Endometrial microvascular endothelial cells (primary cell): ENCODE data around the gene ZNF593OS. TPM values are rescaled to one million over a fixed set of nuclear protein-coding genes. Genes with fewer than 3 reads are reported as not detected.

ENCODE experiments used
- in situ Hi-C: cut with HindIII; loops from 2 replicates; pipeline ENCODE4 v1.10.0; 2017; ENCODE audit warnings: low sequenced_read_pairs, low pct_unique_long_range_greater_than_20kb; ENCODE audit errors: inconsistent ontology term
- total RNA-seq: library from RNA; depleted of rRNA; stranded (reverse); fragments of >200 nt; gene quantifications from one replicate; pipeline ENCODE4 v1.2.3, GENCODE V29; 2015; ENCODE audit errors: inconsistent ontology term

The ZNF593OS gene
- total RNA-seq, 1 donor from 2014 or later = not detected

GRCh38 chr1:26162220-26162709 lies 9.4 kb downstream of the ZNF593OS start:
- in situ Hi-C loops = no loop called here

- in situ Hi-C loops = no loop called here
Measured at GRCh38 chr1:26161415-26162219, 10.0 kb downstream of the ZNF593OS start.

GRCh38 chr1:26160527-26161414 lies 10.9 kb downstream of the ZNF593OS start:
- in situ Hi-C loops = no loop called here

- in situ Hi-C loops = no loop called here
Measured at GRCh38 chr1:26159743-26160039, 11.9 kb downstream of the ZNF593OS start.

- in situ Hi-C loops = no loop called here
Measured at GRCh38 chr1:26158908-26159742, 12.5 kb downstream of the ZNF593OS start, which contains the start of gene FAM110D. TSS of gene FAM110D (plus strand) at chr1:26159079. CDS start at chr1:26161292, 2,213 bp downstream.

GRCh38 chr1:26158271-26158907 lies 13.2 kb downstream of the ZNF593OS start:
- in situ Hi-C loops = no loop called here

GRCh38 chr1:26156285-26157038 lies 15.2 kb downstream of the ZNF593OS start:
- in situ Hi-C loops = no loop called here

- in situ Hi-C loops = no loop called here
Measured at GRCh38 chr1:26155370-26156284, 16.0 kb downstream of the ZNF593OS start.

- in situ Hi-C loops = no loop called here
Measured at GRCh38 chr1:26154750-26155149, 16.9 kb downstream of the ZNF593OS start.

- in situ Hi-C loops = no loop called here
Measured at GRCh38 chr1:26153966-26154532, 17.6 kb downstream of the ZNF593OS start.

- in situ Hi-C loops = no loop called here
Measured at GRCh38 chr1:26148887-26149286, 22.7 kb downstream of the ZNF593OS start.

- in situ Hi-C loops = no loop called here
Measured at GRCh38 chr1:26145960-26146294, 25.7 kb downstream of the ZNF593OS start.

GRCh38 chr1:26145041-26145959 lies 26.3 kb downstream of the ZNF593OS start:
- in situ Hi-C loops = no loop called here

- in situ Hi-C loops = no loop called here
Measured at GRCh38 chr1:26142159-26142558, 29.5 kb downstream of the ZNF593OS start.

GRCh38 chr1:26138974-26139558 lies 32.6 kb downstream of the ZNF593OS start:
- in situ Hi-C loops = no loop called here
